NCI-H2081 treated with DMSO at 0.1 percent for 48 hours (cell line): Measurements from ENCODE around the gene NSMCE3.

Experiments used
- DNase-seq: peaks from one replicate; lab custom pipeline; 2025; lab: John Stamatoyannopoulos, UW

The NSMCE3 gene

DNA sequence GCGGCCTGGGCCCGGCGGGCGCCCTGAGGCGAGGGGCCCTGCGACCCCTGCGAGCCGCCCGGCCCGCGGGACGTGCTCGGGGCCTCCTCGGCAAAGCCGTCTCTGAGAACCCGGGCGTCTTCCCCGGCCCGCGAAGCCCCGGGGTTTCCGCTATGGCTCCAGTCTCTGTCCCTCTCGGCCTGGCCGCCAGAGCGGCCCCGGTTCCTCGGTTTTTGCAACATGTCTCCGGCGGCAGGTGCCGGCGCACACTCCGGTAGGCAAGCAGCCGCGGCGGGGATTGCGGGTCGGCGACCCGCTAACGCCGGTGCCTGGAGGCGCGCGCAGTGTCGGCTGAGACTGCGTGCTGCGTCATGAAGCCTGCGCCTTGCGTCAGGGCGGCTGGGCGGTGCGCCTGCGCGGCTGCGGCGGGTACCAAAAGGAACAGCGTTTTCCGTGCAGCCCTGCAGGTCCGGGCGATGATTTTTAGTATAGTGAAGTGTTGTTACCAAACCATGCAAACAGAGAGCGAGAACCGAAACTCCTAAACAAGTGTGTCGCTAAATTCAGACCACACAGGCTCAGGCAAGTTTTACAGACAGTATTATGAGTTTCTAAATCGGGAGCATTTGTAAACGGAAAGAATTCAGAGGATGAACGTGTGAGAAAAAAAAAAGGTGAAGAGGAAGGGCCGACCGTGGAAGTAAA is at the start of gene NSMCE3:
Gene NSMCE3 (minus strand): TSS at position 338 of the 684 bp plus-strand sequence. CDS start 117 bp downstream, at position 221.
- peak; percentile 44 for DNase-seq

DNA sequence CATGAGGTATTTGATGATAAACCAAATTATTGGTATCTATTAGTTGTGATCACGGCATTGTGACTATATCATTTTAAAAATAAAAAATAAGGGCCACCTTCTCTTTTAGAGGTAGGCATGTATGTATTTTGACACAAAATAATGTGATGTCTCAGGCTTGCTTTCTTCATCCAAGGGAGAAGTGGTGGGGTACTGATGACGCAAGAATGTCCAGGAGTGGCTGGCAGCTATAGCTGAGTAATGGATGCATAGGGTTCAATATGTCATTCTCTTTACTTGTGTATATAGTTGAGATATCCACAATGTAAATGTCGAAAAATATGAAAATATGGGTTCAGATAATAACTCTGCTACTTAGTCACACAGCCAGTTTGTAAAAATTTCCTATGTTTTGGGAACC is 46.8 kb upstream of the NSMCE3 start:
- no peak for DNase-seq

DNA sequence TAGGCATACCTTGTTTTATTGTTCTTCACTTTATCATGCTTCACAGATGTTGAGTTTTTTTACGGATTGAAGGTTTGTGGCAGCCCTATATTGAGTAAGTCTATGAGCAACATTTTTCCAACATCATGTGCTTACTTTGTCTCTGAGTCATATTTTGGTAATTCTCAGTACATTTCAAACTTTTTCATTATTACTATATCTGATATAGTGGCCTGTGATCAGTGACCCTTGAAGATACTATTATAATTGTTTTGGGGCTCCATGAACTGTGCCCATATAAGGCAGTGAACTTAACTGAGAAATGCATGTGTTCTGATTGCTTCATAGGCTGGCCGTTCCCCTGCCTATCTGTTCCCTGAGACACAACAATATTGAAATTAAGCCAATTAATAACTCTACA is 42.8 kb upstream of the NSMCE3 start:
- DNase-seq = no peak

DNA sequence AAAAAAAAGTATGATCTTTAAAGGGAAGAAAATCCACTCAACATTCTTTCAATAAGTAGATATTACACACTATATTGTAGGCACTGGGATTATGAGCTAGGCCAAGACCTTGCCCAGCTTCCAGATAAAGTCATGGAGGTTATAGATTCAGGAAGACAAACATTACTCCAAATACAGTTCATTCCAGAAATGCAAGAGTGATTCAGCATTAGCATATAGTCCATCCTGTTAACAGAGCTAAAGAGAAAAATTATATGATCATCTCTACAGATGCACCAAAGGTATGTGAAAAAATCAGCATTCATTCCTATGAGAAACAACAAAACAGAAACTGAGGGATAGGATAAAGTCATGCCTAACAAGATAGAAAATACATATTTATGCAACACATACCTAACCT is 42.1 kb upstream of the NSMCE3 start:
- DNase-seq = no peak

DNA sequence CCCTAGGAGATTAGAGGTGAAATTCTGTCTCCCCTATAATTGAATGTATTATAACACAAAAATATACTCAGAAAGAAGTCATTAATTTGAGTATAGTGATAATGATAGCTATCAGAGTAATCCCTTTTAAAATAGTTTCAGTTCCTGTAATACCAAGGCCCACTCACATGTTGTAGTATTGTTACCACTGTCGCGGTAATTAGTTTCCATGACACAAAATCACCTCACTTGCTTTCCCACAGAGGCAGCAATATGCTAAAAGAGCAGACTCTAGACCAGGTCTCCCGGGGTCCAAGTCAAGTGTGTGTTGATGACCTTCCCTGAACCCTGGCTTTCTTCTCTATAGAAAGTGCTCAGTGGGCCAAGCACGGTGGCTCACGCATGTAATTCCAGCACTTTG is 39.5 kb upstream of the NSMCE3 start:
- no peak for DNase-seq

DNA sequence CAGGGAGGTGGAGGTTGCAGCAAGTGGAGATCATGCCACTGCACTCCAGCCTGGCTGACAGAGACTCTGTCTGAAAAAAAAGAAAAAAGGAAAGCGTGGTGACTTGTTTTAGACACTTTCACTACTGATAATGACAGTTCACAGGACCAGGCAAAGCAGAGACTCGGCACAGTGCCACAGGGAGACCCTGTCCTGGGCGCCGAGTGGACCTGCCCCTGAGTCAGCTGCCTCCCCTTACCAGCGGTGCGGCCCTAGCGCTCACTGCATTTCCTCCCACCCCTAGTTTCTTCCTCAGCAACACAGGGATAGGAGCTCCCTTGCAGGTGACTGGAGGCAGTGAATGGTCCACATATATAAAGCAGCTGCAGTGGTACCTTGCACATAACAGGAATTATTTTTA is 38.7 kb upstream of the NSMCE3 start:
- no peak for DNase-seq

DNA sequence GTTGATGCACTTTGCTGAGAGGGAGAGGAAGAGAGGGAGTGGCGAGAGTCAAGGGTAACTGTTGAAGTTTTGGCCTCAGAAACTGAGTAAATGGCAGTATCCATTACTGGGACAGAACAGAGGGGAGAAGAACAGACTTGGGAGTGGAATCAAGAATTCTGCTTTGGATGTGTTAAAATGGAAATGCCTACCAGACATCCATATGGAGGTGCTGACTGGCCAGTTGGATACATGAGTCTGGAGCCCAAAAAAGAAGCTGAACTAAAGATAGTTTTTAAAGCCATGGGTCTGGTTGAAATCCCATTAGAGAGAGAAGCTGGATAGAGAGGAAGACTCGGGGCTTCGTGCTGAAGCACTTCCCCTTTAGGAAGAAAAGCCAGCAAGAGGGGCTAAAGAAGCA is 35.9 kb upstream of the NSMCE3 start:
- no peak for DNase-seq

DNA sequence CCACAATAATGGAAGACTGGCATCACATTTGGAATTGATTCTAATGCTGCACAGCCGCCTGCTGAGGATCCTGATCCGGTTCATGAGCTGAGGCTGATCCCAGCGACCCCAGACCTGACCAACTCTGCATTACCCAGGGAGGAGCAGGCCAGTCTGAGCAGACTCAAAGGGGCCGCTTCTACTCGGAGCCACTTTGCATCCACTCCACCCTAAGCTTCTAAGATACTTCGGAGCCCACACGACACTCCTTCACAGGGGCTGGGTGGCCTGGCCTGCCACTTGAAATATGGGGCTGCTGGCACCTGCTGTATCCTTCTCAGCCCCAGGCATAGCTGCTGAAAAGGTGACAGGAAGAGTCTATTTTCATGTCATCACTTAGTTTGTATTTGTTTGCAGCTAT is 33.2 kb upstream of the NSMCE3 start:
- DNase-seq = no peak

DNA sequence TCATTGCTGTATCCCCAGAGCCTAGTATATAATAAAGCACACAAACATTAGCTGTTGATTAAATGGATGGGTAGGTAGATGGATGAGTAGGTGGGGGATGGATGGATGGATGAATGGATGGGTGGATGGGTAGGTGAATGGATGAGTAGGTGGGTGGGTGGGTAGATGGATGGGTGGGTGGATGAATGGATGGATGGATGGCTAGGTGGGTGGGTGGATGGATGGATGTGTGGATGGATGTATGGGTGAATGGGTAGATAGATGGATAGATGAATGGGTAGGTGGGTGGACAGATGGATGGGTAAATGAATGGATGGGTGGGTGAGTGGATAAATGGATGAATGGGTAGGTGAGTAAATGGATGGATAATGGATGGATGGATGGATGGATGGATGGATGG is 30.2 kb upstream of the NSMCE3 start:
- no peak for DNase-seq

DNA sequence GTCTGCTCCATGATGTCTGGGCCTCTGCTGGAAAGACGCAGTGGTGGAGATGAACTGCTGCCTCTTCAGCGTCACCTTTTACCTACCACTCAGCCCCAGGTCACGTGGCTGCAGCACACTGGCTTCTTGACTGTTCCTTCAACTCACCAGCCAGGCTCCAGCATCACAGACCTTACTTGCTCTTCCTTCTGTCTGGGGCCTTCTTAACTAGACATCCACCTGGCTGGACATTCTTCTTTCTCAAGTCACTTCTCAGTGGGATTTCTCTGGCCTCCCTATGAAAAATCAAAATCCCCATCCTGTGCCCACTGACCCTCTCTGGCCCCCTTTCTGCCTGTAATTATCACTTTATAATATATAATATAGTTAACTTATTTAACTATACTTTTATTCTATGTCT is 29.7 kb upstream of the NSMCE3 start:
- DNase-seq = no peak

DNA sequence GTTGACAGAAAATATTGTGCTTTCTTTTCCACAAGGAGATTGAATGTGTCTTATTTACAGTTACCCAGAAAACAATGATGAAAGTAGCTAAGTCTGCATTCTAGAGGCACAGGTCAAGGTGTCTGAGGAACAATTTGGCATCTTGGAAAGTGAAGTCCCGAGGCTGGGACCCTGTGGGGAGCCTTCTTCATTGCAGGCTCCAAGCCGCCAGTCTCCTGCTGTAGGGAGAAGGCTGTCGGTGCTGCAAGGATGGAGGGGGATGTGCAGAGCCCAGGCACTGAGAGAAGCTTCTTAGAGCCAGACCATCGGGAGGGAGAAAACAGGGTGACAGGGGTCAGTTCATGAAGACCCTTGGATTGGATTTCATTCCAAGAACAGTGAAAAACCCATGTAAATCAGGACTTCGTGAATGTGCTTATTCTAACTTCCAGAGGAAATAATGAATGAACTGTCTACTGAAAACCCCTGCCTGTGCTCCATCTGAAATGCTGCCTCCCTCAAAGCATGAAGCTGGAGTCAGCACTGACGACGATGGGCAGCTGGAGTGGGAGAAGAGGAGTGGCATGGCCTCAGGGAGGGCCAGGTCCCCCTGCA is 25.2 kb upstream of the NSMCE3 start:
- DNase-seq = no peak

DNA sequence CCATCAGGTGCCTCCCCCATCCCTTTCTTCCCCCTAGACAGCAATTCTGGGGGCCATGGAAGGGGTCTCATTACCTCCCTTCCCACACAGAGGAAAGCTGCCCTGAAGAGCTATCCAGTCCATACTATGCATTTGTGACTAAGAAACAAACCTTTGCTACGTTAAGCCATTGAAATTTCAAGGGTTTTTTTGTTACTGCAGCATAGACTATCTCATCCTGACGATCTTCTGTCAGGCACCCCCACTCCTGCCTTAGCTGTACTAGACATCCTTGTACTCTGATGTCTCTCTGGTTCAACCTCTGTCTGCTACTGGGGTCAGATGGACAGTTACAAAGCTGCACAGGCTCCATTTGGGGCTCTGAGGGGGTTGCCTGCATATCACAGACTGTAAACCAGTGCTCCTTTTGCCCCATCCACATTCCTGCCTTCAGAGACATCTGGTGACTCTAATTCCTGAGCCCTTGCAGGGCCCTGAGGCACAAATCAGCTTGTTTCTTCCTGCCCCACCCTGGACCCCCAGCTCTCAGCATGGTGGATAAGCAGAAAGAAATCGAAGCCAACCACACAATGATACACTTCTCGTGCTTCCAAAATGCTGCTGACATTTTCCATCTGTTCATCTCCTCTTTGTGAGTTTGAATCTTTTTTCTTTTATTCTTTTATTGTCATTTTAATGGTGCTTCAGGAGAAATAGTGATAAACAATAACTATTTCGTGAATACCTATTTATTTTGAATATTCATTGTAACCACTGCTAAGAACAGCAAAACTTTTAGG is 21.6 kb upstream of the NSMCE3 start:
- no peak for DNase-seq

DNA sequence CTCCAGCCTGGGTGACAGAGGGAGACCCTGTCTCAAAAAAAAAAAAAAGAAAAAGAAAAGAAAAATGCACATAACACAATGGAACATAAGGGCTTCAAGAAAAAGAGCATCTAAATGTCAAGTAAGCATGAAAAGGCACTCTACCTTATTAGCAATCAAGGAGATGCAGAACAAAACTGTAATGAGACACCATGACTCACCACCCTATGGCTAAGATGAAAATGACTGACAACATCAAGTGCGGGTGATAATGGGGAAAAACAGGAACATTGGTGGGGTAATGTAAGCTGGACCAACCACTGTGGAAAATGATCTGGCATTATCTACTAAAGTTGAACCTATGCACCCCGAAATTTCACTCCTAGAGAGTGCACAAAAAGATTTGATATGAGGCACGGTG is 19.6 kb upstream of the NSMCE3 start:
- DNase-seq = no peak

DNA sequence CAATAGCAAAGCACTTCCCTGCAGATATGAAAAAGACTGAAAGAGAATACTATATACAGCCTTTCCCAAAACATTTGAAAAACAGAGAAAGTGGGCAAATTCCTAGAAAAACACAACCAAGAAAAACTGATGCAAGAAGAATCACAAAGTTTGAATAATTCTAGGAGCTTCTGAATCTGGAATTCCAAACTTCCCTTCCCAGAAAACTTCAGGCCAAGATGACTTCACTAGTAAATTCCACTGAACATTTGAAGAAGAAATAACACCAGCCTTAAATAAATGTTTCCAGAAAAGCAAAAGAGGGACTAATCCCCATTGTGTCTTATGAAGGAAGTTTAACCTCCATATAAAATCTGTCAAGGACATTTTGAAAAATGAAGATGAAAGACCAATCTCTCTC is 15.8 kb upstream of the NSMCE3 start:
- no peak for DNase-seq

DNA sequence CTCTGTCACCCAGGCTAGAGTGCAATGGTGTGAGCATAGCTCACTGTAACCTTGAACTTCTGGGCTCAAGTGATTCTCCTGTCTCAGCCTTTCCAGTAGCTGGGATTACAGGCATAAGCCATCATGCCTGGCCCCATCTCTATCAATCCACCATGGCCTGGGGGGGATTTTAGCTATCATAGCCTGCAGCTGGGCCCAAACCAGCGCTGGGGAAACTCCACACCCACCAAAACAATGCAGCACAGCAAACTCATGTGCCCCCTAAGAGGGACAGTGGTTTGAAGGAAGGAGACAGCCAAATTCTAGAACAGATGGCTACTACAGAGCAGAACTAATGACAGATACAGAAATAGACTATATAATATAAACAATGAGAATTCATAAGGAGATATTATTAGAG is 13.8 kb upstream of the NSMCE3 start:
- no peak for DNase-seq

DNA sequence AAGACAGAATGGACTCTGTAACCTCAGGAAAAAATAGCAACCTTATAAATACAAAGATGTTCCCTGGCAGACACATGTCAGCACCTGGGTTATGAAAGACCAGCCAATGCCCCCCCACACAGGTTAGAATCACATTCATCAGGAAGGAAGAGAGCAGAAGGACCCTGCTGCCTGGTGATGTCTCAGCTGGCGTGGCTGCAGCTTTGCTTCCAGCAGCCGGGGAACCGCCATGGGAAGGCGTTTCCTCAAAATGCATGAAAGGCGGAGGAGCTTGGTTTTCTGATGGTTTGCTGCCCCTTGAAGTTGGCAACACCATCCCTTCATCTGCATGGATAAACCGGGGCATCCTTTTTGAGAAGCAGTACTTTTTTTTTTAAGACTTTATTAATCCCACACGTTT is 10.9 kb upstream of the NSMCE3 start:
- DNase-seq = no peak

DNA sequence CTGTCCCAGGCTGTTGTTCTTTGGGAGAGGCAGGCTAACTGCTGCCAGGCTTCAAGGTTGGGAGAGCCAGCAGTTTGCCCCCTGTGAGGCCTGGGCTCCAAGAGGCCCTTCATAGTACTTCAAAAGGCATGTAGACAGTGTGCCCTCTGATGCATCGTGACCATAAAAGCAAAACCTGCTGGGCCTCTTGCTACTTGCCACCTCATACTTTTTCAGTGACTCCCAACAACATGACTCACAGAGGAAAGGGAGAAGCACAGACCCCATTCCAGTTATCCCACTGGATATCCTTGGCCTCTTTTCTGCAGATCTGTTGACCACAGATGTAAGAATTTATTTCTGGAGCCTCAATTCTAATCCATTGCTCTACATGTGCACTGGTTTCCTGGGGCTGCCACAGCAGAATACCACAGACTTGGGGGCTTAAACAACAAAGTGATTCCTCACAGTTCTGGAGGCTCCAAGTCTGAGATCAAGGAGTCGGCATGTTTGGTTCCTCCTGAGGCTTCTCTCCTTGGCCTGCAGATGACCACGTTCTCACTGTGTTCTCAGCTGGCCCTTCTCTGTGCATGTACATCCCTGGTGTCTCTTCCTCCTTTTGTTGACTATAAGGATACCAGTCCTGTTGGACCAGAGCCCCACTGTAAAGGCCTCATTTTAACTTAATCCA is 8.9 kb upstream of the NSMCE3 start:
- no peak for DNase-seq

DNA sequence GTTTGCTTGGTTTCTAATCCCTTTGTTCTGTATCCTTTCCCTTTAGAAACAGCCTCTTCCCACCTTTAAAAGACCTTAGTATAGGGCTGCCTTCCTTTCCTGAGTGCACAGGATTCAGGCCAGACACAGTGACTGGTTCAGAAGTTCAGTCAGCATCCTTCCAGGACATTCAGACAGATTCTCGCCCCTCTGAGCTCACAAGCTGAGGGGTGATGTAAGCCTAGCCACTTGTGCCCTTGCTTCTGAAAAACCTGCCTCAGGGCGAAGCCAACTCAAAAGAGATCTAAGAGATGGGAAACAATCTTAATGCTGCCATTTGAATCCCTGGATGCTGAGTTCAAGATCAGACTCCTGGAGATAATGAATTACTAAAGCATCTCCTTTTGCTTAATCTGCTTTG is 6.7 kb upstream of the NSMCE3 start:
- DNase-seq = no peak

DNA sequence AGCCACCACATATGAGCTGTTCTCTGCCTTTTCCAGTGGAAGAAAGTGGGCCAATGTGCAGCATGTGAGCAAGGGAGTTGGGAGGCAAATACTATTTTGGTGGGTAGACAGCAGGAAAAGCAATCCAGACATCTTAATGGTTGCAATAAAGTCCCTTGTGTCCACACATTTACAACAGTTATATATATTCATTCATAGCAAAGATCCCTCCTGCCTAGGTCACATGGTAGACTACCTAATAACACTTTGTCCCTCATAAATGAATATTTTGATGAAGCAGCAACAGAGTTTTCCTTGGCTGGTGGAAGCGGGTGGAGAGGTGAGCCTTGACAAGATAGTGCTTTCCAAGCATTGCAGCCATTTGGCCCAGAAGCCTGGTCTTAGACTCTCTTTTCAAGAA is 6.2 kb upstream of the NSMCE3 start:
- no peak for DNase-seq

DNA sequence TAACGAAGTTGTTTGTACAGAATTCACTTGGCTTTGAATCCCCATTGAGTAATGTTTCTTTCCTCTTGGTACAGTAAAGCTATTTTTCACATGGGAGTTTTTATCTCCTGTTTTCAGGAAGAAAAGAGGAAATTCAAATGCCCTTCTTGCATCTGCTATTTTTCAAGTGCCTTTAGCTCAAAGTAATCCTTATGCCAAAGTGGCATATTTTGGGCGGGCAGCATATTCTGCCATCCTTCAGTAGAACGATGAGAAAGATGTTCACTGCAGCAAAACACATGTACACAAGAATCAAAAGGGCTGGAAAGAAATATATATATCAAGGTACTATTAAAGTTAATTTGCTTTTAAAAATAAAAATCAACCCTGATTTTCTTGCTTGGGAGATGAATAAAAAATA is 5.3 kb upstream of the NSMCE3 start:
- DNase-seq = no peak

DNA sequence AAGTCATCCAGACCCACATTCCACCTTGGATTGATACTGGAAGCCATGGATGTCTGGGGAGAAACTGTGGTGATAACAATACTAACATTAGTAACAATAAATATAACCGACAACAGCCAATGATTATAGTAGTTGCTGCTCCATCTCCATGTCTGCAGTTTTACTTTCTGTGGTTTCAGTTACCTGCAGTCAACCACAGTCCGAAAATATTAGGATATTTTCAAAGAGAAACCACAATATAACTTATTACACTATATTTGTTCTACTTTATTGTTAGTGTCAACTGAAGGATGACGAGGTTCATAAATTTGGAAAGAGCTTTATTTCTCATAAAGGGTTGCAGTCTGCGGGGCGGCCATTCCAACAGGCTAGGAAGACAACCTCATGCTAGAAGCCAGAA is 2.6 kb upstream of the NSMCE3 start:
- DNase-seq = no peak

DNA sequence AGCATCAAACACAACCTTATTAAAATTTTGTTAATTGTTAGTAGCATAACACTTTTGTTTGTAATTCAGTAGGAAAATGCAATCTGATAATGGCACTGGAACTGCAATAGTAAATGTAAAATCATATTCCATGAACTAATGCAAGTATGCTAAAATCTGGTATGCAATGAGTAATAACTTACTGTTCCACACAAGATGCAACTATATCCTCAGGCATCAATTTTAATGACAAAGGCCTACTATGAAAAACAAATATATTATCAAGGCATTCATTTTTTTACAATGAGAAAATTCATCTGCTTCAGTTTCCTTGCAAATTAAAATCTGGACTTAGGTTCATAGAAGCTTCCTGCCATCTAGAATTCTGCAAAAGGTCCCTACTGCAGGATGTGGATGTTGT is 1.4 kb upstream of the NSMCE3 start:
- no peak for DNase-seq
